HUES48 (cell line): ENCODE results near the gene TMC1.
A peak's percentile ranks its signal among the peaks of the same experiment; 100 is the strongest.

Source experiments
- H3K27ac ChIP-seq: one replicate; pipeline ENCODE4 v1.7.0; 2013; ENCODE audit warnings: low read depth, low read length, inconsistent platforms
- H3K27me3 ChIP-seq: 2 replicates; pipeline ENCODE4 v1.6.1; 2013; ENCODE audit warnings: mild to moderate bottlenecking, low read length; ENCODE audit not compliant: control insufficient read depth, insufficient read depth
- H3K36me3 ChIP-seq: 2 replicates; pipeline ENCODE4 v1.6.1; 2013; ENCODE audit warnings: low read length; ENCODE audit not compliant: control insufficient read depth, insufficient read depth
- H3K4me1 ChIP-seq: 2 replicates; pipeline ENCODE4 v1.6.1; 2013; ENCODE audit warnings: mild to moderate bottlenecking, low read length; ENCODE audit not compliant: control insufficient read depth, insufficient read depth
- H3K4me3 ChIP-seq: 2 replicates; pipeline ENCODE4 v1.5.1; 2013; ENCODE audit warnings: mild to moderate bottlenecking, low read depth, low read length
- H3K9ac ChIP-seq: 2 replicates; pipeline ENCODE4 v1.6.1; 2013; ENCODE audit warnings: mild to moderate bottlenecking, low read depth, low read length, moderate library complexity
- H3K9me3 ChIP-seq: 2 replicates; pipeline ENCODE4 v1.6.1; 2013; ENCODE audit warnings: low read length; ENCODE audit not compliant: control insufficient read depth, insufficient read depth

Gene TMC1

GRCh38 chr9:72816666-72817065, 295.3 kb downstream of the TMC1 start:
- H3K9ac ChIP-seq, result no peak overlapping the region
- H3K27ac ChIP-seq, result no peak overlapping the region
- H3K4me1 ChIP-seq, result no peaks in the 10 kb centered on the region
- no peak overlapping the region for H3K4me3 ChIP-seq
- H3K9me3 ChIP-seq, result no peaks in the 10 kb centered on the region
- H3K27me3 ChIP-seq, result no peaks in the 10 kb centered on the region
- H3K36me3 ChIP-seq, result no peaks in the 10 kb centered on the region

GRCh38 chr9:72817413-72817812, 296.0 kb downstream of the TMC1 start:
- H3K9me3 ChIP-seq, result no peaks in the 10 kb centered on the region
- 0 out of 2 replicates have a peak, but pooled peaks cover 3% of the 10 kb centered on the region for H3K4me1 ChIP-seq
- H3K4me3 ChIP-seq, result no peak overlapping the region
- H3K27ac ChIP-seq, result no peak overlapping the region
- no peak overlapping the region for H3K9ac ChIP-seq
- H3K36me3 ChIP-seq, result no peaks in the 10 kb centered on the region
- H3K27me3 ChIP-seq, result no peaks in the 10 kb centered on the region

GRCh38 chr9:72818385-72818784, 297.0 kb downstream of the TMC1 start:
- Histone ChIP-seq H3K4me1 (0 out of 2 replicates have a peak, but pooled peaks cover 3% of the 10 kb centered on the region), H3K27me3 (no peaks in the 10 kb centered on the region), H3K4me3 (no peak overlapping the region), H3K9me3 (no peaks in the 10 kb centered on the region), H3K27ac (no peak overlapping the region), H3K9ac (no peak overlapping the region), H3K36me3 (no peaks in the 10 kb centered on the region)

GRCh38 chr9:72823971-72824370, 302.6 kb downstream of the TMC1 start:
- Histone ChIP-seq H3K36me3 (no peaks in the 10 kb centered on the region), H3K4me3 (no peak overlapping the region), H3K9ac (no peak overlapping the region), H3K27me3 (no peaks in the 10 kb centered on the region), H3K27ac (no peak overlapping the region), H3K4me1 (peaks cover 3% of the 10 kb centered on the region; the same call in 1 of the 2 replicates), H3K9me3 (no peaks in the 10 kb centered on the region)

GRCh38 chr9:72826996-72827949, 305.9 kb downstream of the TMC1 start:
- Histone ChIP-seq H3K9ac (no peak overlapping the region), H3K4me3 (no peak overlapping the region), H3K36me3 (no peaks in the 10 kb centered on the region), H3K27me3 (no peaks in the 10 kb centered on the region), H3K4me1 (peaks cover under 1% of the 10 kb centered on the region; the same call in 1 of the 2 replicates), H3K27ac (peak overlapping the region; percentile 63), H3K9me3 (no peaks in the 10 kb centered on the region)

- Histone ChIP-seq H3K4me1 (no peaks in the 10 kb centered on the region; the same call in 1 of the 2 replicates), H3K9ac (no peak overlapping the region), H3K27me3 (no peaks in the 10 kb centered on the region), H3K9me3 (no peaks in the 10 kb centered on the region), H3K27ac (peak overlapping the region; percentile 63), H3K4me3 (no peak overlapping the region), H3K36me3 (no peaks in the 10 kb centered on the region)
These were observed 306.7 kb downstream of the TMC1 start for GRCh38 chr9:72827950-72828731.

GRCh38 chr9:72834994-72835393, 313.6 kb downstream of the TMC1 start:
- Histone ChIP-seq H3K9me3 (no peaks in the 10 kb centered on the region), H3K9ac (no peak overlapping the region), H3K27ac (no peak overlapping the region), H3K4me1 (peaks cover 20% of the 10 kb centered on the region), H3K4me3 (no peak overlapping the region), H3K27me3 (no peaks in the 10 kb centered on the region), H3K36me3 (no peaks in the 10 kb centered on the region)

GRCh38 chr9:72836790-72837189, 315.4 kb downstream of the TMC1 start:
- Histone ChIP-seq H3K27me3 (no peaks in the 10 kb centered on the region), H3K27ac (no peak overlapping the region), H3K4me1 (peaks cover 20% of the 10 kb centered on the region), H3K36me3 (no peaks in the 10 kb centered on the region), H3K9me3 (no peaks in the 10 kb centered on the region), H3K4me3 (no peak overlapping the region), H3K9ac (no peak overlapping the region)

GRCh38 chr9:72839085-72839484, 317.7 kb downstream of the TMC1 start:
- no peaks in the 10 kb centered on the region for H3K9me3 ChIP-seq
- H3K27ac ChIP-seq, result peak overlapping the region; percentile 42
- H3K4me3 ChIP-seq, result no peak overlapping the region
- no peaks in the 10 kb centered on the region for H3K27me3 ChIP-seq
- H3K36me3 ChIP-seq, result no peaks in the 10 kb centered on the region
- H3K9ac ChIP-seq, result no peak overlapping the region
- peaks cover 18% of the 10 kb centered on the region for H3K4me1 ChIP-seq

- Histone ChIP-seq H3K27ac (peak overlapping the region; percentile 1), H3K36me3 (no peaks in the 10 kb centered on the region), H3K4me1 (peaks cover 5% of the 10 kb centered on the region; the same call in 1 of the 2 replicates), H3K9me3 (no peaks in the 10 kb centered on the region), H3K27me3 (no peaks in the 10 kb centered on the region), H3K9ac (no peak overlapping the region), H3K4me3 (no peak overlapping the region)
These were observed 322.4 kb downstream of the TMC1 start for GRCh38 chr9:72843520-72844439.
